Measurements from ENCODE around the gene GPI. TPM values are rescaled to one million over a fixed set of nuclear protein-coding genes. Genes with fewer than 3 reads are reported as not detected.

Gene GPI
- total and polyA plus RNA-seq, 2 of the 8 experiments (the other 6 are each of a cell fraction or from before 2014, with no cell fraction given), result 171 to 360 TPM

DNA sequence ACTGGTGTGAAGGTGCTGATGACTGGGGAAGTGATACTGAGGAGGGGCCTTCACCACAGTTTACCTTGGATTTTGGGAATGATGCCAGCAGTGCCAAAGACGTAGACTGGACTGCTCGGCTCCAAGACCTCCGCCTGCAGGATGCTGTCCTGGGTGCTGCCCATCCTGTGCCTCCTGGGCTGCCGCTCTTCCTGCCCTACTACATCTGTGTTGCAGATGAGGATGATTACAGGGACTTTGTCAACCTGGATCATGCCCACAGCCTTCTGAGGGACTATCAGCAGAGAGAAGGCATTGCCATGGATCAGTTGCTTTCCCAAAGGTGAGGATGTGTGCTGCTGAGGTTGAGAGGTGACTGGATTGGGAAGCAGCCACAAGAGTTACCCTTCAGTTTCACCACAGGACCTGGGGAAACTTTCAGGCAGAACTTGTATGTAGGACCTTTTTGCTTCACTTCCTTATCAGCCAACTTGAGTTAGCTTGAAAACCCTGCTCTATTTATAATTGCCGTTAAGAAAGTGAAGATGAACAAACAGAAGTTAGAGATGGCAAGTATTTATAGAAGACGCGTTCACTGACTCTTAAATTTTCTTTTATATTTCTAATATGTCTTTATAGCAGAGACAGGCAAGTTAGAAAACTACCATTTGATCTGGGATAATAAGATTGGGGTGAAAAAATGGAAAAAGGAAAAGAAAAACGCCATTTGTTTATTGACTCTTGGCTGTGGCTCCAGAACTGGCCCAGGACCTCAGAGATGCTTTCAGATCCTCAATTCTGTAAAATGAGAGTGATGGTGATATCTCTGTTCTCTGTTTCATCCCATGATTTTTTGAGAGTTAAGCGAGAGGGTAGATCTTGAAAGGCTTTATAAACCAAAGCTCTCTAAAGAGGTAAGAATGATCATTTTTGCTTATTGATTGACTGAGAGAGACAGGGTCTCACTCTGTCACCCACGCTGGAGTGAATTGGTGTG, 44.5 kb downstream of the GPI start:
- no peak overlapping the region for H2BK20ac ChIP-seq (ENCODE audit: low read length)
- no peak overlapping the region for H4K8ac ChIP-seq (ENCODE audit: extremely low read depth, insufficient read depth, low read length)
- H4K91ac ChIP-seq (replicated peaks; ENCODE audit: insufficient read length, low read length), result no peak overlapping the region
- WGBS, 2 experiments (ENCODE audit: extremely low coverage in 1 of 2, insufficient coverage in 1 of 2, insufficient read length in 1 of 2, insufficient replicate concordance in 2 of 2, low coverage in 1 of 2, low lambda C conversion rate in 2 of 2, missing lambda C conversion rate in 1 of 2), result 90% methylated on average over 10 of the region's 10 CpGs; no CpG with 5 or more reads in 1 of the 2 experiments
- H3K79me1 ChIP-seq (ENCODE audit: low read depth, low read length), result peaks cover 7% of the 10 kb centered on the region; the same call in 1 of the 2 replicates
- no peak overlapping the region for H2AK5ac ChIP-seq (ENCODE audit: low read depth, low read length)
- H3K23me2 ChIP-seq (ENCODE audit: low read depth, low read length), result peaks cover 3% of the 10 kb centered on the region; the same call in 1 of the 2 replicates
- H3K9me3 ChIP-seq (ENCODE audit: insufficient read depth in 2 of 2, low read depth in 1 of 2, low read length in 1 of 2), result no peaks in the 10 kb centered on the region
- H3K27me3 ChIP-seq (replicated peaks in 1 of 4; ENCODE audit: control insufficient read depth in 3 of 4, extremely low read depth in 1 of 4, insufficient read depth in 3 of 4, low read length in 3 of 4), result no peaks in the 10 kb centered on the region
- H4K5ac ChIP-seq (ENCODE audit: insufficient read length, low read depth, low read length), result no peak overlapping the region
- no peak overlapping the region for H2BK15ac ChIP-seq (ENCODE audit: low read length)
- H3K4me1 ChIP-seq (replicated peaks in 1 of 4; ENCODE audit: control insufficient read depth in 3 of 4, insufficient read depth in 4 of 4, low read length in 3 of 4), result no peaks in the 10 kb centered on the region
- no peak overlapping the region for H2BK5ac ChIP-seq (ENCODE audit: low read depth, low read length)
- DNase-seq (ENCODE audit: low read depth in 1 of 2, low spot score in 2 of 2), result no peak
- H2AFZ ChIP-seq (ENCODE audit: low read length), result no peak overlapping the region
- H2BK12ac ChIP-seq (ENCODE audit: low read depth, low read length), result no peak overlapping the region
- peaks cover 0 to 2% of the 10 kb centered on the region in 2 experiments for H4K20me1 ChIP-seq (replicated peaks in 1 of 2; ENCODE audit: control insufficient read depth in 1 of 2, insufficient read depth in 2 of 2, low read length in 2 of 2)
- peaks cover 0 to 37% of the 10 kb centered on the region in 2 experiments; a peak in 2 of 4 replicates for H3K79me2 ChIP-seq (ENCODE audit: control insufficient read depth in 1 of 2, insufficient read depth in 2 of 2, low read length in 2 of 2)
- no peak overlapping the region for H3K18ac ChIP-seq (ENCODE audit: extremely low read depth, low read length)
- FAIRE-seq, result no peak
- ChIA-PET CTCF (ENCODE audit: partially characterized antibody) (interaction anchor here (1.6 kb wide), 1 partner anchor 21 kb away, joined by 3 read pairs; no protein-coding TSS in a partner anchor), POLR2A (ENCODE audit: partially characterized antibody) (interaction anchor here (1.0 to 1.5 kb wide), 2 partner anchors 10 to 18 kb away, joined by 3 to 4 read pairs; partner anchors contain the start of gene UBA2)
- H3K23ac ChIP-seq (ENCODE audit: insufficient read length), result no peak overlapping the region
- no peak overlapping the region for H3K4me2 ChIP-seq (ENCODE audit: insufficient read depth in 1 of 2, low read depth in 2 of 2, low read length in 2 of 2)
- no peak overlapping the region for H3K9ac ChIP-seq (replicated peaks in 1 of 4; ENCODE audit: extremely low read depth in 1 of 4, low read depth in 3 of 4, low read length in 3 of 4)
- H3K4ac ChIP-seq (replicated peaks; ENCODE audit: insufficient read length, low read depth, low read length), result no peak overlapping the region
- no peak overlapping the region for H3K4me3 ChIP-seq (ENCODE audit: extremely low read depth in 1 of 4, insufficient read depth in 2 of 4, low read depth in 3 of 4, low read length in 4 of 4)
- no peak overlapping the region for H3K56ac ChIP-seq (replicated peaks; ENCODE audit: insufficient read length, low read depth, low read length)
- H2BK120ac ChIP-seq (replicated peaks; ENCODE audit: low read depth, low read length), result no peak overlapping the region
- peaks cover 6 to 48% (median 27%) of the 10 kb centered on the region in 4 experiments; a peak in 7 of 8 replicates for H3K36me3 ChIP-seq (ENCODE audit: control insufficient read depth in 2 of 4, insufficient read depth in 4 of 4, low read length in 3 of 4)
- H3K27ac ChIP-seq (ENCODE audit: low read depth, low read length), result no peak overlapping the region
- H3K14ac ChIP-seq (ENCODE audit: insufficient read length), result no peak overlapping the region
- TF ChIP-seq PHF8 (conservative IDR thresholded peaks at IDR 0.05; ENCODE audit: low read depth, low read length), result no peak
- TF ChIP-seq CEBPB (IDR thresholded peaks at IDR 0.05; ENCODE audit: low read depth, low read length), result no peak
- no peak for TF ChIP-seq ASH2L (IDR thresholded peaks at IDR 0.05; ENCODE audit: low read length)
- TF ChIP-seq KDM5A (IDR thresholded peaks at IDR 0.05; ENCODE audit: low read length), result no peak
- TF ChIP-seq CBX5 (IDR thresholded peaks at IDR 0.05; ENCODE audit: low read depth, low read length), result no peak
- no peak for TF ChIP-seq CTBP2 (IDR thresholded peaks at IDR 0.05; ENCODE audit: borderline replicate concordance, insufficient read depth, insufficient read length, low read length)
- TF ChIP-seq, protein P1, sequence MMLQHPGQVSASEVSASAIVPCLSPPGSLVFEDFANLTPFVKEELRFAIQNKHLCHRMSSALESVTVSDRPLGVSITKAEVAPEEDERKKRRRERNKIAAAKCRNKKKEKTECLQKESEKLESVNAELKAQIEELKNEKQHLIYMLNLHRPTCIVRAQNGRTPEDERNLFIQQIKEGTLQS (IDR thresholded peaks at IDR 0.05; ENCODE audit: insufficient read depth, low read depth, low read length), result no peak
- TF ChIP-seq, protein P2, sequence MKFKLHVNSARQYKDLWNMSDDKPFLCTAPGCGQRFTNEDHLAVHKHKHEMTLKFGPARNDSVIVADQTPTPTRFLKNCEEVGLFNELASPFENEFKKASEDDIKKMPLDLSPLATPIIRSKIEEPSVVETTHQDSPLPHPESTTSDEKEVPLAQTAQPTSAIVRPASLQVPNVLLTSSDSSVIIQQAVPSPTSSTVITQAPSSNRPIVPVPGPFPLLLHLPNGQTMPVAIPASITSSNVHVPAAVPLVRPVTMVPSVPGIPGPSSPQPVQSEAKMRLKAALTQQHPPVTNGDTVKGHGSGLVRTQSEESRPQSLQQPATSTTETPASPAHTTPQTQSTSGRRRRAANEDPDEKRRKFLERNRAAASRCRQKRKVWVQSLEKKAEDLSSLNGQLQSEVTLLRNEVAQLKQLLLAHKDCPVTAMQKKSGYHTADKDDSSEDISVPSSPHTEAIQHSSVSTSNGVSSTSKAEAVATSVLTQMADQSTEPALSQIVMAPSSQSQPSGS (IDR thresholded peaks at IDR 0.05; ENCODE audit: low read length), result no peak
- no peak for TF ChIP-seq EGR1 (IDR thresholded peaks at IDR 0.05; ENCODE audit: borderline replicate concordance, low read depth, low read length)
